Right kidney (tissue), 1 donor: ENCODE measurements around the gene SRP68.
"Not testable (repeated sequence)": the region's sequence is repeated elsewhere in the genome, so short reads cannot be mapped to it uniquely, and the experiment has no call there.

ENCODE experiments used
- DNase-seq: peaks from one replicate; pipeline ENCODE4 v3.0.0-alpha.2; 2016

SRP68 gene

GRCh38 chr17:76048025-76048605 is 24.2 kb downstream of the SRP68 start:
- no peak for DNase-seq

- no peak for DNase-seq
These were observed 26.3 kb downstream of the SRP68 start for GRCh38 chr17:76046064-76046463.

- not testable (repeated sequence) for DNase-seq
These were observed 27.8 kb downstream of the SRP68 start for GRCh38 chr17:76044475-76045007.

GRCh38 chr17:76042868-76043267 is 29.4 kb downstream of the SRP68 start:
- DNase-seq: not testable (repeated sequence)

- no peak for DNase-seq
These were observed 31.9 kb downstream of the SRP68 start for GRCh38 chr17:76040376-76040775.

GRCh38 chr17:76039121-76039520 is 33.2 kb downstream of the SRP68 start:
- no peak for DNase-seq

- DNase-seq: no peak
These were observed 34.3 kb downstream of the SRP68 start for GRCh38 chr17:76038050-76038449.

- no peak for DNase-seq
These were observed 35.6 kb downstream of the SRP68 start for GRCh38 chr17:76036497-76037261.

GRCh38 chr17:76034428-76035350 is 37.6 kb downstream of the SRP68 start:
- DNase-seq: no peak

- DNase-seq: no peak
These were observed 39.2 kb downstream of the SRP68 start for GRCh38 chr17:76033139-76033538.

GRCh38 chr17:76032780-76033108 is 39.6 kb downstream of the SRP68 start:
- no peak for DNase-seq

- DNase-seq: no peak
These were observed 40.1 kb downstream of the SRP68 start for GRCh38 chr17:76032073-76032779.

GRCh38 chr17:76027159-76027839 is 45.0 kb downstream of the SRP68 start, which contains the start of gene EVPL:
EVPL (minus strand) TSS chr17:76027306; CDS start chr17:76027198, 108 bp downstream.
- DNase-seq: peak; percentile 73

GRCh38 chr17:76026714-76027158 is 45.6 kb downstream of the SRP68 start:
- no peak for DNase-seq

GRCh38 chr17:76025294-76025693 is 47.0 kb downstream of the SRP68 start:
- no peak for DNase-seq

- no peak for DNase-seq
These were observed 48.0 kb downstream of the SRP68 start for GRCh38 chr17:76024353-76024752.

GRCh38 chr17:76023900-76024237 is 48.4 kb downstream of the SRP68 start:
- no peak for DNase-seq

GRCh38 chr17:76022973-76023899 is 49.1 kb downstream of the SRP68 start:
- DNase-seq: no peak

GRCh38 chr17:76022285-76022684 is 50.0 kb downstream of the SRP68 start:
- no peak for DNase-seq

- DNase-seq: no peak
These were observed 52.4 kb downstream of the SRP68 start for GRCh38 chr17:76019833-76020467.
